H1 (cell line): Measurements from ENCODE around the gene SERINC5. TPM values are rescaled to one million over a fixed set of nuclear protein-coding genes. Genes with fewer than 3 reads are reported as not detected.

Experiments
- CTCF ChIA-PET: fragments of 300-600 bp; sonication (Branson Sonifier 250); formaldehyde crosslinking; loops from one replicate; lab custom pipeline; 2021; ENCODE audit not compliant: partially characterized antibody; lab: Charles Lee
- POLR2A ChIA-PET: fragments of 300-600 bp; sonication (Branson Sonifier 250); formaldehyde crosslinking; loops from one replicate; lab custom pipeline; 2021; ENCODE audit warnings: inconsistent platforms; ENCODE audit not compliant: partially characterized antibody; lab: Charles Lee
- DNase-seq, 2 experiments: peaks; one replicate each; pipeline versions ENCODE4 v3.0.0 to v3.0.0-alpha.2; 2010 to 2022; ENCODE audit warnings: low spot score in 2 of 2, low read depth in 1 of 2, mixed read lengths in 1 of 2
- FAIRE-seq: peaks from 2 replicates; lab custom pipeline; 2011; peaks lifted over from hg19 to GRCh38; lab: Jason Lieb, UNC
- H2AFZ ChIP-seq: 2 replicates; pipeline ENCODE4 v1.8.1; 2012; ENCODE audit warnings: low read length, inconsistent platforms
- H2AK5ac ChIP-seq: 2 replicates; pipeline ENCODE4 v1.6.1; 2013; ENCODE audit warnings: low read depth, low read length
- H2BK120ac ChIP-seq: replicated peaks from 2 replicates; pipeline ENCODE3; 2013; ENCODE audit warnings: low read depth, low read length, inconsistent platforms
- H2BK12ac ChIP-seq: 2 replicates; pipeline ENCODE4 v1.6.1; 2013; ENCODE audit warnings: low read depth, low read length
- H2BK15ac ChIP-seq: 2 replicates; pipeline ENCODE4 v1.6.1; 2013; ENCODE audit warnings: low read length
- H2BK20ac ChIP-seq: 2 replicates; pipeline ENCODE4 v1.6.1; 2013; ENCODE audit warnings: low read length
- H2BK5ac ChIP-seq: 2 replicates; pipeline ENCODE4 v1.6.1; 2013; ENCODE audit warnings: low read depth, low read length
- H3K14ac ChIP-seq: 2 replicates; pipeline ENCODE4 v1.6.1; 2013; ENCODE audit warnings: inconsistent platforms; ENCODE audit not compliant: insufficient read length
- H3K18ac ChIP-seq: 2 replicates; pipeline ENCODE4 v1.6.1; 2013; ENCODE audit warnings: low read length; ENCODE audit errors: extremely low read depth
- H3K23ac ChIP-seq: 2 replicates; pipeline ENCODE4 v1.6.1; 2013; ENCODE audit warnings: inconsistent platforms; ENCODE audit not compliant: insufficient read length
- H3K23me2 ChIP-seq: 2 replicates; pipeline ENCODE4 v1.6.1; 2013; ENCODE audit warnings: low read depth, low read length
- H3K27ac ChIP-seq: 2 replicates; pipeline ENCODE4 v1.6.1; 2011; ENCODE audit warnings: low read depth, low read length, inconsistent platforms
- H3K27me3 ChIP-seq, 4 experiments: replicated peaks in 1 of 4; 1 replicate in 1 of 4; 2 replicates in 3 of 4; pipeline versions ENCODE4 v1.6.1 to v1.8.1; 2011 to 2013; ENCODE audit warnings: low read length in 3 of 4, mild to moderate bottlenecking in 3 of 4, inconsistent platforms in 2 of 4, mixed read lengths in 2 of 4, moderate library complexity in 1 of 4; ENCODE audit not compliant: control insufficient read depth in 3 of 4, insufficient read depth in 3 of 4; ENCODE audit errors: extremely low read depth in 1 of 4
- H3K36me3 ChIP-seq, 4 experiments: 2 replicates each; pipeline versions ENCODE4 v1.6.1 to v1.8.1; 2011 to 2013; ENCODE audit warnings: mild to moderate bottlenecking in 4 of 4, low read length in 3 of 4, moderate library complexity in 2 of 4, control low read depth in 1 of 4, inconsistent platforms in 1 of 4; ENCODE audit not compliant: insufficient read depth in 4 of 4, control insufficient read depth in 2 of 4
- H3K4ac ChIP-seq: replicated peaks from 2 replicates; pipeline ENCODE3; 2013; ENCODE audit warnings: low read length, low read depth, mixed read lengths, inconsistent platforms; ENCODE audit not compliant: insufficient read length
- H3K4me1 ChIP-seq, 4 experiments: replicated peaks in 1 of 4; 1 replicate in 1 of 4; 2 replicates in 3 of 4; pipeline versions ENCODE4 v1.6.1 to v1.8.1; 2011 to 2013; ENCODE audit warnings: low read length in 3 of 4, inconsistent platforms in 2 of 4, mixed read lengths in 1 of 4; ENCODE audit not compliant: insufficient read depth in 4 of 4, control insufficient read depth in 3 of 4
- H3K4me2 ChIP-seq, 2 experiments: 2 replicates each; pipeline versions ENCODE4 v1.6.1 to v1.8.1; 2011 to 2013; ENCODE audit warnings: low read depth in 2 of 2, low read length in 2 of 2, control low read depth in 1 of 2, inconsistent platforms in 1 of 2, mild to moderate bottlenecking in 1 of 2; ENCODE audit not compliant: insufficient read depth in 1 of 2
- H3K4me3 ChIP-seq, 4 experiments: fragments of 200-600, 300-600 bp in 1 of 4; sonication (generic), shearing (Covaris generic), sonication (Bioruptor Twin) in 1 of 4; 2 replicates each; pipeline versions ENCODE4 v1.5.1 to v1.8.1; 2011 to 2016; ENCODE audit warnings: low read length in 4 of 4, low read depth in 3 of 4, control low read depth in 2 of 4, inconsistent platforms in 2 of 4, mild to moderate bottlenecking in 2 of 4, mixed read lengths in 1 of 4, moderate library complexity in 1 of 4; ENCODE audit not compliant: insufficient read depth in 2 of 4; ENCODE audit errors: extremely low read depth in 1 of 4
- H3K56ac ChIP-seq: replicated peaks from 2 replicates; pipeline ENCODE3; 2013; ENCODE audit warnings: low read depth, mild to moderate bottlenecking, mixed read lengths, low read length, inconsistent platforms; ENCODE audit not compliant: insufficient read length
- H3K79me1 ChIP-seq: 2 replicates; pipeline ENCODE4 v1.6.1; 2013; ENCODE audit warnings: low read depth, low read length, control low read depth
- H3K79me2 ChIP-seq, 2 experiments: 2 replicates each; pipeline versions ENCODE4 v1.6.1 to v1.8.1; 2012 to 2013; ENCODE audit warnings: low read length in 2 of 2, mild to moderate bottlenecking in 2 of 2, inconsistent platforms in 1 of 2; ENCODE audit not compliant: insufficient read depth in 2 of 2, control insufficient read depth in 1 of 2
- H3K9ac ChIP-seq, 4 experiments: replicated peaks in 1 of 4; 1 replicate in 1 of 4; 2 replicates in 3 of 4; pipeline versions ENCODE4 v1.6.1 to v1.8.1; 2011 to 2013; ENCODE audit warnings: low read depth in 3 of 4, low read length in 3 of 4, control low read depth in 2 of 4, mild to moderate bottlenecking in 2 of 4, moderate library complexity in 2 of 4, inconsistent platforms in 1 of 4; ENCODE audit errors: extremely low read depth in 1 of 4
- H3K9me3 ChIP-seq, 2 experiments: 2 replicates each; pipeline versions ENCODE4 v1.6.1 to v1.8.1; 2012 to 2013; ENCODE audit warnings: mild to moderate bottlenecking in 2 of 2, moderate library complexity in 2 of 2, control low read depth in 1 of 2, inconsistent platforms in 1 of 2, low read depth in 1 of 2, low read length in 1 of 2, mixed read lengths in 1 of 2; ENCODE audit not compliant: insufficient read depth in 2 of 2
- H4K20me1 ChIP-seq, 2 experiments: replicated peaks in 1 of 2; 2 replicates each; pipeline versions ENCODE3 to v1.8.1; 2011 to 2013; ENCODE audit warnings: inconsistent platforms in 2 of 2, low read length in 2 of 2, mild to moderate bottlenecking in 1 of 2; ENCODE audit not compliant: insufficient read depth in 2 of 2, control insufficient read depth in 1 of 2
- H4K5ac ChIP-seq: 2 replicates; pipeline ENCODE4 v1.6.1; 2013; ENCODE audit warnings: low read length, low read depth, mixed read lengths, inconsistent platforms; ENCODE audit not compliant: insufficient read length
- H4K8ac ChIP-seq: 2 replicates; pipeline ENCODE4 v1.8.0; 2013; ENCODE audit warnings: mild to moderate bottlenecking, moderate library complexity, low read length, inconsistent platforms; ENCODE audit not compliant: insufficient read depth; ENCODE audit errors: extremely low read depth
- H4K91ac ChIP-seq: replicated peaks from 2 replicates; pipeline ENCODE3; 2013; ENCODE audit warnings: low read length, mixed read lengths, inconsistent platforms; ENCODE audit not compliant: insufficient read length
- EP300 ChIP-seq, 2 experiments: IDR thresholded peaks; 1 replicate in 1 of 2; 2 replicates in 1 of 2; pipeline ENCODE4 v1.6.1; 2011 to 2012; ENCODE audit warnings: low read depth in 2 of 2, low read length in 2 of 2, mild to moderate bottlenecking in 2 of 2, borderline replicate concordance in 1 of 2, inconsistent platforms in 1 of 2, moderate library complexity in 1 of 2
- EZH2 ChIP-seq: fragments of 200-600 bp; sonication (generic); IDR thresholded peaks from 2 replicates; pipeline ENCODE4 v1.7.1; 2012; ENCODE audit warnings: low read depth, mild to moderate bottlenecking, moderate library complexity, low read length, inconsistent platforms; ENCODE audit not compliant: severe bottlenecking
- JUND ChIP-seq: IDR thresholded peaks from 2 replicates; pipeline ENCODE4 v1.6.1; 2011; ENCODE audit warnings: mild to moderate bottlenecking, improper control_type of control experiment, low read length
- KDM4A ChIP-seq: IDR thresholded peaks from one replicate; pipeline ENCODE4 v1.7.1; 2012; ENCODE audit warnings: low read depth, mild to moderate bottlenecking, moderate library complexity, low read length, inconsistent platforms; ENCODE audit not compliant: severe bottlenecking
- KDM5A ChIP-seq: fragments of 200-600 bp; IDR thresholded peaks from 2 replicates; pipeline ENCODE4 v1.7.1; 2012; ENCODE audit warnings: mild to moderate bottlenecking, low read length, inconsistent platforms, mixed read lengths
- MAX ChIP-seq: IDR thresholded peaks from 2 replicates; pipeline ENCODE4 v1.6.1; 2012; ENCODE audit warnings: inconsistent platforms
- RFX5 ChIP-seq: IDR thresholded peaks from 2 replicates; pipeline ENCODE4 v1.6.1; 2011; ENCODE audit warnings: low read depth, low read length, improper control_type of control experiment, borderline replicate concordance
- SP1 ChIP-seq: IDR thresholded peaks from 2 replicates; pipeline ENCODE4 v1.6.1; 2011; ENCODE audit warnings: low read depth, low read length
- SRF ChIP-seq: IDR thresholded peaks from 2 replicates; pipeline ENCODE4 v1.6.1; 2011; ENCODE audit warnings: mild to moderate bottlenecking, low read depth, low read length, moderate library complexity
- YY1 ChIP-seq: IDR thresholded peaks from 2 replicates; pipeline ENCODE4 v1.6.1; 2011; ENCODE audit warnings: low read depth, mild to moderate bottlenecking, low read length
- WGBS, 2 experiments: shearing (Covaris generic) in 1 of 2; methylation state at CpG; one replicate each; pipeline versions ENCODE4 v1.1.6 to v1.1.7; 2013 to 2015; ENCODE audit warnings: low lambda C conversion rate in 2 of 2, mixed read lengths in 2 of 2, inconsistent platforms in 1 of 2, low coverage in 1 of 2, missing lambda C conversion rate in 1 of 2; ENCODE audit not compliant: insufficient replicate concordance in 2 of 2, insufficient coverage in 1 of 2, insufficient read length in 1 of 2; ENCODE audit errors: extremely low coverage in 1 of 2, missing lambda C conversion rate in 1 of 2; 5-methylcytosine and 5-hydroxymethylcytosine counted together
- polyA plus RNA-seq, 7 experiments: library from polyadenylated mRNA; depleted of rRNA in 3 of 7; stranded (reverse) in 5 of 7; unstranded in 2 of 7; fragments of >200 nt in 5 of 7; fragments of 200-250 nt in 2 of 7; gene quantifications; 1 replicate in 5 of 7; 2 replicates in 1 of 7; 4 replicates in 1 of 7; pipeline versions ENCODE4 v1.2.1 to v1.2.3, GENCODE V29; 2011 to 2013; ENCODE audit warnings: missing spikeins in 2 of 7, mixed read lengths in 2 of 7
- total RNA-seq: library from RNA; stranded (reverse); fragmentation: NEBNext Ultra II Directional; extraction: Animal tissue kit (Norgen Biotek cat#: 25700); gene quantifications from 2 replicates; pipeline ENCODE4 v1.2.1, GENCODE V29; 2021

SERINC5 gene
- total and polyA plus RNA-seq, 2 of the 8 experiments (the other 6 are each of a cell fraction or from before 2014, with no cell fraction given), result 32.2 to 149 TPM

GRCh38 chr5:80220245-80220897 lies 35.5 kb downstream of the SERINC5 start:
- Histone ChIP-seq H2AFZ (no peak overlapping the region), H3K9me3 (no peaks in the 10 kb centered on the region), H3K79me1 (peaks cover 26% of the 10 kb centered on the region), H3K4me1 (peaks cover 6 to 19% (median 9%) of the 10 kb centered on the region in 4 experiments), H3K27me3 (no peaks in the 10 kb centered on the region), H4K91ac (no peak overlapping the region), H3K36me3 (no peaks in the 10 kb centered on the region; a peak in 1 of 8 replicates), H2BK120ac (no peak overlapping the region), H3K27ac (no peak overlapping the region), H4K20me1 (peaks cover 9 to 10% of the 10 kb centered on the region in 2 experiments), H3K56ac (no peak overlapping the region), H3K4ac (no peak overlapping the region), H3K4me3 (no peak overlapping the region), H4K5ac (no peak overlapping the region), H4K8ac (peak overlapping the region; percentile 22; the same call in 1 of the 2 replicates), H3K23ac (no peak overlapping the region), H2BK12ac (no peak overlapping the region; the same call in 1 of the 2 replicates), H3K18ac (peak overlapping the region; percentile 52; the same call in 1 of the 2 replicates), H2BK15ac (no peak overlapping the region), H2BK5ac (peak overlapping the region; percentile 38; the same call in 1 of the 2 replicates), H2BK20ac (no peak overlapping the region), H3K4me2 (no peak overlapping the region), H3K79me2 (peaks cover 0 to 88% of the 10 kb centered on the region in 2 experiments; a peak in 2 of 4 replicates), H3K9ac (no peak overlapping the region), H3K23me2 (no peaks in the 10 kb centered on the region), H3K14ac (no peak overlapping the region), H2AK5ac (no peak overlapping the region)
- ChIA-PET POLR2A (interaction anchor here (0.6 to 9.1 kb wide), 4 partner anchors 15 to 50 kb away, joined by 3 to 44 read pairs (median 4); partner anchors contain the start of gene SERINC5), CTCF (interaction anchor here (1.1 to 1.4 kb wide), 2 partner anchors 10 to 77 kb away, joined by 4 read pairs; no protein-coding TSS in a partner anchor)
- DNase-seq (no peak), FAIRE-seq (no peak)
- 94% methylated on average over 5 of the region's 5 CpGs; no CpG with 5 or more reads in 1 of the 2 experiments for WGBS, 2 experiments
- TF ChIP-seq MAX (no peak), KDM4A (no peak), EZH2 (no peak), YY1 (no peak), EP300 (IDR thresholded peaks at IDR 0.05; ENCODE audit: borderline replicate concordance in 1 of 2, low read depth in 2 of 2, low read length in 2 of 2) (no peak), RFX5 (no peak), SP1 (no peak), SRF (no peak), KDM5A (no peak), JUND (no peak)
